Measurements from ENCODE around the gene ALDH2.
"Not testable (repeated sequence)": the region's sequence is repeated elsewhere in the genome, so short reads cannot be mapped to it uniquely, and the experiment has no call there.

ALDH2 gene

DNA sequence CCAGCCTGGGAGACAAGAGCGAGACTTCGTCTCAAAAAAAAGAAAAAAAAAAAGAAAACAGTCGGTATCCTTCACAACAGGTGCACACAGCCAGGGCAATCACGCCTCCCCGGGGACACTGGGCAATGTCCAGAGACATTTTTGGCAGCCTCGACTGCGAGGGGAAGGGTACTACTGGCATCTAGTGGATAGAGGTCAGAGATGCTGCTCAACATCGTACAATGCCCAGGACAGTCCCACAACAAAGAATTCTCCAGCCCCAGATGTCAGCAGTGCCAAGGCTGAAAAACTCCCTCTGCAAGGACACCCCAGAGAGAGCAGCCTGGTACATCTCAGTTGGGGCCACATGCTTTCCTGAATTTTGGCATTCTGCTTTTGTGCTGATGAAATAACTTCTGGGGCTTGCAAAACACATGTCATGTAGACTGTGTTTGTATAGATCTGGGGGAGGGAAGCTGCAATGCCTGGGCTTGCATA lies 21.5 kb downstream of the ALDH2 start:
- no peak for DNase-seq (ENCODE audit: low spot score)

DNA sequence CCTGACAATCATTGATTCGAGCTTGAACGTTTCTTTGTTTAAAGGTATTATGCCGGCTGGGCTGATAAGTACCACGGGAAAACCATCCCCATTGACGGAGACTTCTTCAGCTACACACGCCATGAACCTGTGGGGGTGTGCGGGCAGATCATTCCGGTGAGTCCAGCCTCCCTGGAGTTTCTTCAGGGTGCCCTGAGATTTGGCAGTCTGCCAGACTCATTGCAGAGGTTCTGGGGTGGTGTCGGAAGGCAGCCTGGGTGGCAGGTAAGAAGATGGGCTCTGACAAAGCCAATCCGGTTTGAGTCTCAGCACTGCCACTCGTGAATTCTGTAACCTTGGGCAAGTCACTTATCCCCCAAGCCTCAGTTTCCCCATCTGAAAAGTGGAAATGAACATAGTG lies 23.0 kb downstream of the ALDH2 start:
- DNase-seq (ENCODE audit: low spot score) = no peak

DNA sequence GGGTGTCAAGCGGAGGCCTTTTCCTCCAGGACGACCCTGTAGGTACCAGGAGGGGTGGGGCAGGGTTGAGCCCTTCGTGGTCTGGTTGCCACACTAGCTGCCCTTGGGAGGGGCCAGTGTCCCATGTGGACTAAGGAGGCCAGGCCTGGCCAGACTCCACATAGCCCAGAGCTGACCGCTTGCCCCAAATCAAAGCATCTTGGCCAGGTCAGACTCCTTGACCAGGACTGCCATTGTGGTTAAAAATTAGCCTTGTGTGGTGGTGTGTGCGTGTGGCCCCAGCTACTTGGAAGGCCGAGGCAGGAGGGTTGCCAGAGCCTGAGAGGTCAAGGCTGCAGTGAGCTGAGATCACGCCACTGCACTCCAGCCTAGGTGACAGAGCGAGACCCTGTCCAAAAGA lies 24.8 kb downstream of the ALDH2 start:
- no peak for DNase-seq (ENCODE audit: low spot score)

DNA sequence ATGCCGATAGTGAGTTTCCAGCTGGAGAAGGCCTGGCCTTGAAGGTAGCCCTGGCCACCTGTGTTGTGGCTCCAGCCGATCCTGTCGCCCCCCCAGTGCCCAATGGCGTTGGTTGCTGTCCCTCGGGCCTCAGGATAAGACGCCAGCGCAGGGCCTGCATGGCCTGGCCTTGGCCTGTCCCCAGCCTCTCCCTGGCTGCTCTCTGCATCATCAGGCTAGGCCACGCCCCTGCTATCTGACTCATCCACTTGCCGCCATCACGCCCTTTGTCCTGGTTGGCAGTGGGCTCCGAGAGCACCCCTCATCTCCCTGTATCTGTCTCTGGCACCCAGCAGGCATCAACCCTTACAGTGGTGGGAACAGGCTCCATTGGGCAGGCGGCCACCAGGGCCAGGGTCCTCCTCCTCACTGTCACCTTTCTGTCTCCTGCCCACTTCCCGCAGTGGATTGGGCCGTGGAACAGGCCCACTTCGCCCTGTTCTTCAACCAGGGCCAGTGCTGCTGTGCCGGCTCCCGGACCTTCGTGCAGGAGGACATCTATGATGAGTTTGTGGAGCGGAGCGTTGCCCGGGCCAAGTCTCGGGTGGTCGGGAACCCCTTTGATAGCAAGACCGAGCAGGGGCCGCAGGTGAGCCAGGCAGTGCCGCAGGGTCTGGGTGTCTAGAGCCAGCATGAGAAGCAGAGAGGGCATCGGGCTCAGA lies 25.6 kb downstream of the ALDH2 start:
- DNase-seq (ENCODE audit: low spot score) = no peak

DNA sequence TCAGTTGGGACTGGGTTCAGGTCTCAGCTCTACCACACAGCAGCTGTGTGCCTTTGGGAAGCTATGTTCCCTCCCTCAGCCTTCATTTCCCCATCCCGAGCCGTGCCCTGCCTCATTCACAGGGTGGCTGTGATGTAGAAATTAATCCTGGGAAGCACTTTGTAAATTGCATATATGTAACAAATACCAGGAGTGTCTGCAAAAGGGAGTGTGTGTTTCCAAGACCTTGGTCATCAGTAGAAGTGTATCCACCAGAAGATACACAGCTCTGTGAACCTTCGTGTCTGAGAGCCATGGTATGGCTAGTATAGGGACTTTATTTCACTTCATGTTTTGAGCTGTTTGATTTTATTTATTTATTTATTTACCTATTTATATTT lies 26.1 kb downstream of the ALDH2 start:
- DNase-seq (ENCODE audit: low spot score) = no peak

DNA sequence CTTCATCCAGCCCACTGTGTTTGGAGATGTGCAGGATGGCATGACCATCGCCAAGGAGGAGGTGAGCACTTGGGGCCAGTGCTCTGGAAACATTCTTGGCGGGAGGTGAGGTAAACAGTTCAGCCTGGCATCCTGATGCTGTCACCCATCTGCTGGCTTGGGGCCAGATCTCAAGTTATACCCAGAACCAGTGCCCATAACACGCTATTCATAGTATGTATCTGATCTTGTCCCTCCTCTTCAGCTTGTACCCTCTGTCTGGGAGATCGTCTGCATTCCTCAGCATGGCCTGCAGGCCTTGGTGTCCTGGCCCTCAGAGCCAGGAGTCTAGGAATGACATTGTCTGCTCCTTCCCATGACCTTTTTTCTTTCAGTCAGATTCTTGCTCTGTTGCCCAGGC lies 31.4 kb downstream of the ALDH2 start:
- no peak for DNase-seq (ENCODE audit: low spot score)

DNA sequence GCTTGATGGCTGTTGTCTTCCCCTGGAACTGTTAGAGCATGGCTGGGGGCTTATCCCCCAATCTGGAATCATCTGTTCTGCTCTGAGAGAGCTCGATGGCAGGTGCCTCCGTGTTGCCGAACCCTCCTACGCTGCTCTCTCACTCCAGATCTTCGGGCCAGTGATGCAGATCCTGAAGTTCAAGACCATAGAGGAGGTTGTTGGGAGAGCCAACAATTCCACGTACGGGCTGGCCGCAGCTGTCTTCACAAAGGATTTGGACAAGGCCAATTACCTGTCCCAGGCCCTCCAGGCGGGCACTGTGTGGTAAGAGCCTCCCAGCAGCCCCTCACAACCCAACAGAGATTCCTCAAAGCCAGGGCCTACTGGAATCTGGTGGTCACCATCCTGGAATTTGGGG lies 33.0 kb downstream of the ALDH2 start:
- no peak for DNase-seq (ENCODE audit: low spot score)

DNA sequence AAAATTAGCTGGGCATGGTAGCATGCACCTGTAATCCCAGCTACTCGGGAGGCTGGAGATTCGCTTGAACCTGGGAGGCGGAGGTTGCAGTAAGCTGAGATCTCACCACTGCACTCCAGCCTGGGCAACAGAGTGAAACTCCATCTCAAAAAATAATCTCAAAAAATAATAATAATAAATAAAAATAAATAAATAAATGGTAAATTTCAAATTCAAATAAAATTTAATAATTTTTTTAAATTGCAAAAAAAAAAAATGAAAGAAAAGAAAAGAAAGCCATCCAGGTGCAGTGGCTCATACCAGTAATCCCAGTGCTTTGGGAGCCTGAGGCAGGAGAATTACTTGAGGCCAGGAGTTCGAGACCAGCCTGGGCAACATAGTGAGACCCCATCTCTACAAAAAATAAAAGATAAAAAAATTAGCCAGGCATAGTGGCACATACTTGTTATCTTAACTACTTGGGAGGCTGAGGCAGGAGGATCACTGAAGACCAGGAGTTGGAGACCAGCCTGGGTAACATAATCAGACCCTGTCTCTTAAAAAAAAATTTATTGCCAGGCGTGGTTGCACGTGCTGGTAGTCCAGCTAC lies 36.4 kb downstream of the ALDH2 start:
- no peak for DNase-seq (ENCODE audit: low spot score)

DNA sequence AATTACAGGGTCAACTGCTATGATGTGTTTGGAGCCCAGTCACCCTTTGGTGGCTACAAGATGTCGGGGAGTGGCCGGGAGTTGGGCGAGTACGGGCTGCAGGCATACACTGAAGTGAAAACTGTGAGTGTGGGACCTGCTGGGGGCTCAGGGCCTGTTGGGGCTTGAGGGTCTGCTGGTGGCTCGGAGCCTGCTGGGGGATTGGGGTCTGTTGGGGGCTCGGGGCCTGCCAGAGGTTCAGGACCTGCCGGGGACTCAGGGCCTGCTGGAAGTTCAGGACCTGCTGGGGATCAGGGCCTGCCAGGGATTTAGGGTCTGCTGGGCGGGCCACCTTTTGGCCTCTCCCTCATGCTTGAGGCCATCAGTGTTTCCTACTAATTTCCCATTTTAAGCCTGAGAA lies 37.1 kb downstream of the ALDH2 start:
- no peak for DNase-seq (ENCODE audit: low spot score)

DNA sequence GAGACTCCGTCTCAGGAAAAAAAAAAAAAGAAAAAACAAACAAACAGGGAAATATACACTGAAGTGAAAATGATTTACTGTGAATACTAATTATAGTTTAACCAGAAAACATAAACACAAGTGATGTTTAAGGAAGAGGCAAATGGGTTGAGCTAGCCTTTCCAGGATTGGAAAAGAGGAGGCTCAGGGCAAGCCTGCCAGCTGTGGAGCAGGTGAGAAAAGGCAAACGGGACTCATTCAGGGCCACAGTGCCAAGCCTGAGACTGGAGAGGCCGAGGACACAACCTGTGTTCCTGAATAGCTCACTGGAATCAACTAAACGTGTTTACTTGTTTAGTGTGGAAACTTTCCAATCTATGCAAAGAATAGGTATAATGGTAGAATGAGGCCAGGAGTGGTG lies 39.6 kb downstream of the ALDH2 start:
- no peak for DNase-seq (ENCODE audit: low spot score)

DNA sequence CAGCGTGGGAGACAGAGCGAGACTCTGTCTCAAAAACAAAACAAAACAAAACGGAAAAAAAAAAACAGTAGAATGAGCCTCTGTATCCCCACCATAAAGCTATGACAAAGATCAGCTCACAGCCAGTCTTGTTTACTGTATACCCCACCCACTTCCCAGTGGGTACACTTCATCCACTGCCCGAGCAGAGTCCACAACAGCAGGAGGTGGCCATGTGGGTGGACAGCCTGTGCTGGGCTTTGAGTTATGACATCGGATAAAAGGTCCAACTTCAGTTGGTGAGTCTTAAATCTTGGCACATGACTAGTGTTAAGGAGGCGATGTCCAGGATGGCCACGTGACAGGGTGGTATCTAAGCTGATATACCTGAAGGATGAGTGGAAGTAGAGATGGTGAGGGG lies 40.5 kb downstream of the ALDH2 start:
- no peak for DNase-seq (ENCODE audit: low spot score)

DNA sequence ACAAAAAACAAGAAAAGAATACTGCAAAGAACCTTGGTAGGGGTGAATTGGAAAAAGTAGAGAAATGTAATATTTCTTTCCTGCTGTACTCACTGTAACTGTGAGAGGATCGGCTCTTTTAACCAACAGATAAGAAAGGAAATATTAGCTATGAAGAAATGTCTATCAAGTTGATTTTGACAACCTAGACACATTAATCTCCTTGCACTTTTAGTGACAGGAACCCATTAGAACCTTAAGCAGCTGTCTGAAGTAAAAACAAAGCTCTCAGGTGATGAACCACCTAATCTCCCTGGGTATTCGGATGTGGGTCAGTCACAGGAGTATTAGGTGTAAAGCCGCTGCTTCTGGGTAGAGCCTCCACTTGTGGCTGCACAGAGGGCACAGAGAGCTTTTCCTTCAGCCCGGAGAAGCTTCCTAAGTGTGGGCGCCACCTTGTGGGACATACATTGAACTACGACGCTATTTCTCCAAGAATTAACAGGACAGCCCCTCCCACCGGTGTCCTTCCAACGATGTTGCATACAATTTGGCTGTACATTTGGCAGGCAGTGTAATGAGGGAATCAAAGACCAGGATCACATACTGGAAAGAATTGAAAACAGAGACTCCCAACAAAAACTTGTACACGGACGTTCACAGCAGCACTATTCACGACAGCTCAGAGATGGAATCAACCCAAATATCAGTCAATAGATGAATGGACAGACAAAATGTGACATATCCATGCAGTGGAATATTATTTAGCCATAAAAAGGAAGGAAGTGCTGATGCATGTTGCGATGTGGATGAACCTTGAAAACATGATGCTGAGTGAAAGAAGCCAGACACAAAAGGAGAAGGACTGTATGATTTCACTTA lies 46.4 kb downstream of the ALDH2 start:
- peak; percentile 90 for DNase-seq (ENCODE audit: low spot score)

DNA sequence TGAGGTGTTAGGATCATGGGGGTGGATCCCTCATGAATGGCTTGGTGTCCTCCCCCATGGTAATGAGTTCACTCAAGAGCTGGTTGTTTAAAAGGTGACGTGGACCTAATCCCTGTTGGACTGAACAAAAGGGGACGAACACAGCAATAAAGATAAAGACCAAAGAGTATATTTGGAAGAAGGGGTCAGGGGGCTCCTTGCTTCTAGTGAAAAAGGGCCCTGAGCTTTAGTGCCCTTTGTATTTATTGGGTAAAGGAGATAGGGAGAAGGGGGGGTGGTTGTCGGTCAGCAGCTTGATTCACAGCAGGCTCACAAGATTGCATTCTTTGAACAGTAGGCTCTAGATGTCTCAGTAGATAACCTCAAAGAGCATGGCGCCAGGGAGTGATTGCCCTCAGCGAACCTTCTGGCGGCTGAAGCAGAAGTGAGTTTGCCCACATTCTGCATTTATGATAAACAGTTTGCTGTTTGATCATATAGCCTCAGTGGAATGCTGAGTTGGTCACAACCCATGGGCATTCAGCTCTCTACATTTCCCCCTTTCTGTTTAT lies 49.4 kb downstream of the ALDH2 start:
- no peak for DNase-seq (ENCODE audit: low spot score)

DNA sequence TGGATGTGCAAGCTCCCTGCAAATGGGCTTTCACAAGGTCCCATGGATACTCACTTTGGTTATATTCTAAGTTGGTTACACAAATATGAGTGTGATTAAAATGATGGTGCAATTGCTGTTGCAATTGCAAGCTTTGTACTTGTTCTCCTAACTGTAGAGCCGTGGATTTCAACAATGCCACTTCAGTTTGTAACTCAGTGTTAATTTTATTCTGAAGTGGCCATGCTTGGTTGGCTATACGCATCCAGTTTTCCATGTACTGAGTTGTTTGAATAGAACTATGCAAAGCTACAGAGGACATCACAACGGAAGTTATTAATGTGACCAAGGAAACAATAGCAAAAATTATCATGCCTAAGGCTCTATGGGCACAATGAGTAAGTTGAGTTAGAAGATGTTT lies 50.2 kb downstream of the ALDH2 start:
- DNase-seq (ENCODE audit: low spot score) = not testable (repeated sequence)

DNA sequence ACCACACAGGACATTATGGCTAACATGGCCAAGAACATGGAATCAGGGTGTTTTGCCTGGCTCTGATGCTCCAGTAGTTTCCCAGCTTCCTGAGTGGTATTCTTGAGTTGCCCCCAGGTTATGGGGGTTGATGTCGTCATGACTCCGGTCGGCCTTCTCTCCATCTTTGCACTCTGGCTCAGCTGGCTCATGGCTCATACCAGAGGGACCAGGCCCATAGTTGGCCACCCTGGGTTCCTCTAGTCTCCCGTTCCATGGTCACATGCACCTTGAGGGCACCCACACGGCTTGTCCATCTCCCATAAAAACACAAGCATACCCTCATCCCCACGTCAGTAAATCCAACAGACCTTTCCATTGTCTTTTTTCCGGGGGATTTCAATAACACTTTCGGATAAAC lies 51.6 kb downstream of the ALDH2 start:
- no peak for DNase-seq (ENCODE audit: low spot score)

DNA sequence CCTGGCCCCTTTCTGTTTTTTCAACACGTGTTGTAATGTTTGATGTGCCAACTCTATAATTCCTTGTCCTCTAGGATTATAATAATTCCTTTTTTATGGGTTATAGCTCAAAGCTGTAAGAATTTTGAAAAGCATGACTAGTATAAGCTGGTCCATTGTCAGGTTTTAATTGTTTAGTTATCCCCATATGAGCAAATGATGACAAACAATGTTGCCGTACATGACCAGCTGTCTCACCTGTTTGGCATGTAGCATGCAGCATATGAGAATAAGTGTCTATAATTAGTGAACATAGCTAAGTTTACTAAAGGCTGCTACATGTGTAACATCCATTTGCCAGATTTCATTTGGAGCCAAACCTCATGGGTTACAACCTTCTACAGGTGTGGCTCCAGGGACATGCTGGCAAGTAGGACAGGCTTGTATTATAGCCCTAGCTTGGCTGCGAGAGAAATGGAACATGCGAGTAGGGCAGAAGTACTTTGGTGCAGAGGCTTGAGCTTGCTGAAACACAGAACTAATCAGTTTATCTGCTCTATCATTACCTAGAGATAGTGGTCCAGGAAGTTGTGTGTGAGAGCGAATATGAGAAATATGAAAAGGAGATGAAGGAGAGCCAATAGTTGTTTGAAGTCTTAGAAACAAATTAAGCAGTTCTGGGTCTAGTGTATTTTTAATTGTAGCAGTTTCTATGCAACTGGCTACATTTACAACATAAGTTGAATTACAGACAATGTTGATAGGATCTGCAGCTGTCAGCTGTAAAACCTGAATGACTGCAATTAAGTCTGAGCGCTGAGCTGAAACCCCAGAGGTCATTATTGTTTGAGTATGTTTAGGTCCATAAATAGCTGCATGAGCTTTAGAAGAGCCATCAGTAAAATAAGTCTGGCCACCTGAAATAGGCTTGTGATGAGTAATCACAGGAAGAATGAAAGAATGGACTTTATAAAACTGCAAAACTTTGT lies 52.7 kb downstream of the ALDH2 start:
- DNase-seq (ENCODE audit: low spot score) = no peak

DNA sequence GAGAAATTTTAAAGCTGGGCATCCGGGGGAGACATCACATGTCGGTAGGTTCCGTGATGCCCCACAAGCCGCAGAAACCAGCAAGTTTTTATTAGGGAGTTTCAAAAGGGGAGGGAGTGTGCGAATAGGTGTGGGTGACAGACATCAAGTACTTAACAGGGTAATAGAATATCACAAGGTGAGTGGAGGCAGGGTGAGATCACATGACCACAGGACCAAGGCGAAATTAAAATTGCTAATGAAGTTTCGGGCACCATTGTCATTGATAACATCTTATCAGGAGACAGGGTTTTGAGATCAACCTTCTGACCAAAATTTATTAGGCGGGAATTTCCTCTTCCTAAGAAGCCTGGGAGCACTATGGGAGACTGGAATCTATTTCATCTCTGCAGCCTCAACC lies 54.1 kb downstream of the ALDH2 start:
- not testable (repeated sequence) for DNase-seq (ENCODE audit: low spot score)

DNA sequence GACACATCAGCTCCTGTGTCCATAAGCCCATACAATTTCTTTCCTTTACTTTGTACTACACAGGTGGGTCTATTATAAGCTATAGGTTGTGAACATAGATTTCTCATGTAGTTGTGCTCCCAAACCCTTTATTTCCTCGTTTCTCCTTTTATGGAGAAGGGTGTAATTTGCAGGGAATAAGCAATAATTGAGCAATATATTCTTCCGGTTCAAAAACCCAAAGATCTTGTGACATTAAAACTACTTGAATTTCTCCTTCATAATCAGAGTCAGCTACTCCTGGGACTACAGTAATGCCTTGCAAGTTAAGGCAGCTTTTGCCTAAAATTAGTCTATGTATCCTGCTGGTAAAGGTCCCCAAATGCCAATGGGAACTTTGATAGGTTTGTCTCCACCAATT lies 56.2 kb downstream of the ALDH2 start:
- DNase-seq (ENCODE audit: low spot score) = no peak

DNA sequence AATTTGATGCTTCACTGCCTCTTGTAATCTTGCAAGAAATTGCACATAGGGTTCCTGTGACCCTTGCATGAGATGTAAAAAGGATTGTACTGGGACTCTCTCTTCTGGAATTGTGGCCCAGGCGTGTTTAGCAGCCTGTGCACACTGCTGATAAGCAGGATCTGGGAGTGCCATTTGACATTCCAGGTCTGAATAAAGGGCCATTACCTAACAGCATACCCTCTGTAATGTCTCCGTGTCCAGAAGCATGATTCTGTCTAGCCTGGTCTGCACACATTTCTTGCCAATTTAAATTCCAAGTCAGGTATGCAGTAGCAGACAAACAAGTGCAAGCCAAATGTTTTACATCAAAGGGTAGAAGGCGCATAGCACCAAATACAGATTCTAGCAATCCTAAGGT lies 57.2 kb downstream of the ALDH2 start:
- no peak for DNase-seq (ENCODE audit: low spot score)

DNA sequence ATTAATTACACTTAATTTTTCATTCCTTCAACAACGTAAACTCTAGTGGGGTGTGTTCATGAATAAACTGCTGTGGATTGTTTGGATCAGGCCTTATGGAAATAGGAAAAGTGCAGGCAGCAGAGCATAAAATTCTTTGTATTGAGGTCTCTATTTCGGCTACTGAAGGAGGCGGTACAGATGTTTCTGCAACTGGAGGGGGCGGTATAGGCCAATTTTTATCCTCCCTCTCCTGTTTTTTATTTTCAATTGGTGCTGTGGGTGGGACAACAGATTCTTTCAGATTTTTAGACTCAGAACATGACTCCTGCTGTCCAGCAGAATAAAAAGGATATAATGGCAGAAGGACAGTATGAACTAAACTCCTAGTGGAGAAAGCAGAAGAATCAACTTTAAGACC lies 57.6 kb downstream of the ALDH2 start:
- DNase-seq (ENCODE audit: low spot score) = not testable (repeated sequence)

DNA sequence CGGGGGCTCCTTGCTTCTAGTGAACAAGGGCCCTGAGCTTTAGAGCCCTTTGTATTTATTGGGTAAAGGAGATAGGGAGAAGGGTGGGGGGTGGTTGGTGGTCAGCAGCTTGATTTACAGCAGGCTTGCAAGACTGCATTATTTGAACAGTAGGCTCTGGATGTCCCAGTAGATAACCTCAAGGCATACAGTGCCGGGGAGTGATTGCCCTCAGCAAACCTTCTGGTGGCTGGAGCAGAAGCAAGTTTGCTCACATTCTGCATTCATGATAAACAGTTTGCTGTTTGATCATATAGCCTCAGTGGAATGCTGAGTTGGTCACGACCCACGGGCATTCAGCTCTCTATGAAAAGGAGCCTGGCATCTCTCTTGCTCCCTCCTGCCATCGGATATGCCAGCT lies 58.8 kb downstream of the ALDH2 start:
- no peak for DNase-seq (ENCODE audit: low spot score)

DNA sequence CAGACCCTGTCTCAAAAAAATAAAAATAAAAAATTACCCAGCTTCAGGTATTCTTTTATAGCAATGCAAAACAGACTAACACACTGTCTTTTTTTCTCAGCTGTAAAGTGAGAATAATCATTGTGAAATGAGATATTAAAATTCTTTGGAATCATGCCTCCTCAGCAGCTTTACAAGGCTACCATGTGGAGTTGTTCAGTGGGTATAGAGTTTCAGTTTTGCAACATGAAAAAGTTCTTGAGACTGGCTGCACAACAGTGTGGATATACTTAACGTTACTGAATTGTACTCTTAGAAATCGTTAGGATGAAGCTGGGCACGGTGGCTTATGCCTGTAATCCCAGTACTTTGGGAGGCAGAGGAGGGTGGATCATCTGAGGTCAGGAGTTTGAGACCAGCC lies 59.6 kb downstream of the ALDH2 start:
- DNase-seq (ENCODE audit: low spot score) = no peak

Measured in COLO829 (cell line).